ENCODE data around the gene GEMIN7.

- TF ChIP-seq, protein P1, sequence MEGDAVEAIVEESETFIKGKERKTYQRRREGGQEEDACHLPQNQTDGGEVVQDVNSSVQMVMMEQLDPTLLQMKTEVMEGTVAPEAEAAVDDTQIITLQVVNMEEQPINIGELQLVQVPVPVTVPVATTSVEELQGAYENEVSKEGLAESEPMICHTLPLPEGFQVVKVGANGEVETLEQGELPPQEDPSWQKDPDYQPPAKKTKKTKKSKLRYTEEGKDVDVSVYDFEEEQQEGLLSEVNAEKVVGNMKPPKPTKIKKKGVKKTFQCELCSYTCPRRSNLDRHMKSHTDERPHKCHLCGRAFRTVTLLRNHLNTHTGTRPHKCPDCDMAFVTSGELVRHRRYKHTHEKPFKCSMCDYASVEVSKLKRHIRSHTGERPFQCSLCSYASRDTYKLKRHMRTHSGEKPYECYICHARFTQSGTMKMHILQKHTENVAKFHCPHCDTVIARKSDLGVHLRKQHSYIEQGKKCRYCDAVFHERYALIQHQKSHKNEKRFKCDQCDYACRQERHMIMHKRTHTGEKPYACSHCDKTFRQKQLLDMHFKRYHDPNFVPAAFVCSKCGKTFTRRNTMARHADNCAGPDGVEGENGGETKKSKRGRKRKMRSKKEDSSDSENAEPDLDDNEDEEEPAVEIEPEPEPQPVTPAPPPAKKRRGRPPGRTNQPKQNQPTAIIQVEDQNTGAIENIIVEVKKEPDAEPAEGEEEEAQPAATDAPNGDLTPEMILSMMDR (conservative IDR thresholded peaks at IDR 0.05; ENCODE audit: low read depth, low read length): no peak
- no peak for TF ChIP-seq EZH2 (IDR thresholded peaks at IDR 0.05; ENCODE audit: borderline replicate concordance, low read depth, low read length, poor library complexity, severe bottlenecking)
These were observed 39.0 kb downstream of the GEMIN7 start for GRCh38 chr19:45118106-45118505.

Measured in A673 (cell line).